GM18951 (cell line): ENCODE measurements around the gene ZNF565.

Source experiments
- POLR2A ChIP-seq: IDR thresholded peaks from 4 replicates; pipeline ENCODE4 v1.6.1; 2011; ENCODE audit warnings: mild to moderate bottlenecking; ENCODE audit not compliant: insufficient read length, insufficient read depth; ENCODE audit errors: extremely low read depth
- in situ Hi-C: fragments of 300-500 bp; cut with MboI; formaldehyde crosslinking; loops from one replicate; pipeline ENCODE4 v1.12.0; 2022; ENCODE audit warnings: low sequenced_read_pairs, mixed read lengths, inconsistent platforms; ENCODE audit not compliant: unreplicated experiment

The ZNF565 gene

GRCh38 chr19:36214386-36215275 is at the start of gene ZNF565, which contains the start of gene ZNF146:
TSS of gene ZNF565 (minus strand) at chr19:36214665. CDS start at chr19:36201985, 12,680 bp downstream.
TSS of gene ZNF146 (plus strand) at chr19:36215106. CDS start at chr19:36236441, 21,335 bp downstream.
- peak; percentile 86 for TF ChIP-seq POLR2A
- in situ Hi-C loops: no loop called here

DNA sequence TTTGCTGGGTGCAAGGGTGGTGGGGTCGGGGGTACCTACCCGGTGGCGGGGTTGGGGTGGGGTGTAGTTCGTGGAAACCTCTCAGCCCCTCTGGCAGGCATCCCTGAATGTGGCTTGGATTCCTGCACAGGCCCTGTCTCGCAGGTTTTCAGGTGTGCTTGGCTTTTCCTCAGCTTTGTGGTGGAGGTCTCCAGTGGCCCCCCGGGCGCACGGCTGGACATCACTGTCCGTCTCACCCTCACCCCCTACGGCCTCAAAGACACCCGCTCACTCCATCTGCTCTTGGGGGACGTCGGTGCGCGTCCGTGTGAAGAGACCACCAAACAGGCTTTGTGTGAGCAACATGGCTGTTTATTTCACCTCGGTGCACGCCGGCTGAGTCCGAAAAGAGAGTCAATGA is 44.7 kb upstream of the ZNF565 start:
- in situ Hi-C loops: no loop called here
- TF ChIP-seq POLR2A: no peak

DNA sequence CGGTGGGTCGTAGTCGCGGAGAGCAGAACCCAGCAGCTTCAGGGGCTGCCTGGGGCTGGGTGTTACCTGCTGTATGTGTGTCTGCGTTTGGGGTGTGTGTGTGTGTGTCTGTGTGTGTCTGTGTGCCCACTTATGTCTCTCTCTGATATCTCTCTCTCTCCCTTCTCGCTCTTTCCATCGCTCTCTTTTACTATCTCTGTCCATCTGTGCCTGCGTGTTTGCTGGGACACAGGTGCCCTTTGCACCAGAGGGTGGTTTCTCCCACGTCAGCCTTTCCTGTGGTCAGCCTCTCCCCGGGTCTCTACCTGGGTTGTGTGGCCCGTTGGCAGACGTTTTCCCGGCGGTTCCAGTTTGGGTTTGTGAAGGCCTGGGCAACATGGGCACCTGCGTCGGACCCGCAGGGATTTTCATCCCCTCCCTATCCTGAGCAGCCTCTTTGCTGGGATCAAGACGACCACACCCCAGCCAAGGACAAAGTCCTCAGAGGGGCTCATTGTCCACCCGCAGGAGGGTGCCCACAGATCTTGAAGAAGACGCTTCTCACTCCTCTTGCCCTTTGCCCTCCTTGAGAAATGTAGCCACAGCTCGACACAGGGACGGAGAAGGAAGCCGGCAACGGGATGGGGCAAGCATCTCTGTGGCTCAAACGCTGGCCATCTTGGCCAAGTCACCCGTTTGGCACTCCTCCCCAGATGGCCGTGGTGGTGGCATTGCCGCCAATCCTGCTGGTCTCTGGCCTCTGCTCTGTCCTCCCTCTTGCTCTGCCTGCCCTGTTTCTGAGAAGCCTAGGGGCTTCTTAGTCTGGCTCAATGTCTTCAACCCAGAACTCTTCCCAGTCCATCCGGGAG is 43.8 kb upstream of the ZNF565 start:
- TF ChIP-seq POLR2A: no peak
- in situ Hi-C loops: no loop called here

GRCh38 chr19:36257520-36257876 is 43.0 kb upstream of the ZNF565 start:
- TF ChIP-seq POLR2A: no peak
- in situ Hi-C loops: no loop called here

GRCh38 chr19:36256853-36257519 is 42.5 kb upstream of the ZNF565 start:
- in situ Hi-C loops: no loop called here

DNA sequence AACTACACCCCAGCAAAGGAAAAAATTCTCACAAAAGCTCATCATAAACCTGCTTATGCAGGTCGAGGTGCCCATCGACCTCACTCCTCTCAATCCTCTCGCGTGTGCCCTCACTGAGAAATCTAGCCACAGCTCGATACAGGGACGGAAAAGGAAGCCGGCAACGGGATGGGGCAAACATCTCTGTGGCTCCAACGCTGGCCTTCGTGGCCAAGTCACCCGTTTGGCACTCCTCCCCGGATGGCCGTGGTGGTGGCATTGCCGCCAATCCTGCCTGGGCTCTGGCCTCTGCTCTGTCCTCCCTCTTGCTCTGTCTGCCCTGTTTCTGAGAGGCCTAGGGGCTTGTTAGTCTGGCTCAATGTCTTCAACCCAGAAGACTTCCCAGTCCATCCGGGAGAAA is 41.6 kb upstream of the ZNF565 start:
- in situ Hi-C loops: no loop called here

More at GRCh38 chr19:36256853-36257519, 42.5 kb upstream of the ZNF565 start:
- no peak for TF ChIP-seq POLR2A

GRCh38 chr19:36255316-36255715 is 40.9 kb upstream of the ZNF565 start:
- no peak for TF ChIP-seq POLR2A
- in situ Hi-C loops: no loop called here

More for the DNA sequence above, 41.6 kb upstream of the ZNF565 start:
- TF ChIP-seq POLR2A: no peak

DNA sequence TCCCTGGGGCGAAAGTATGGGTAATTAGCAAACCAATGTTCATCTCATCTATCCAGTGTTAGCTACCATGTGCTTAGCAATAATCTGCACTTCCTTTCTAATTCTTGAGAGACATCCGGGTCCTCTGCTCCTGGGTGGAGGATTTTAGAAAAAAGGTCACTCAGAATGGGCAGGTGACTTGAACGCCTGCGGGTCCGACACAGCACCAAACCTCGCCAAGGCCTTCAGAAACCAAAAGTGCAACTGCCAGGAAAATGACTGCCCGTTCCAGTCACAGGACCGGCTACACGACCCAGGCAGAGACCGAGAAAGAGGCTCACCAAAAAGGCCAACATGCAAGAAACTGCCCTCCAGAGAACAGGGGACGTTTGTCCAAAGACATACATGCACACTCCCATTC is 40.4 kb upstream of the ZNF565 start:
- in situ Hi-C loops: no loop called here

GRCh38 chr19:36252047-36252446 is 37.6 kb upstream of the ZNF565 start:
- TF ChIP-seq POLR2A: no peak

More for the DNA sequence above, 40.4 kb upstream of the ZNF565 start:
- TF ChIP-seq POLR2A: no peak

GRCh38 chr19:36246006-36246481 is 31.6 kb upstream of the ZNF565 start:
- in situ Hi-C loops: no loop called here
- no peak for TF ChIP-seq POLR2A

More at GRCh38 chr19:36252047-36252446, 37.6 kb upstream of the ZNF565 start:
- in situ Hi-C loops: no loop called here

- in situ Hi-C loops: no loop called here
- no peak for TF ChIP-seq POLR2A
Measured at GRCh38 chr19:36245210-36246005, 30.9 kb upstream of the ZNF565 start.

DNA sequence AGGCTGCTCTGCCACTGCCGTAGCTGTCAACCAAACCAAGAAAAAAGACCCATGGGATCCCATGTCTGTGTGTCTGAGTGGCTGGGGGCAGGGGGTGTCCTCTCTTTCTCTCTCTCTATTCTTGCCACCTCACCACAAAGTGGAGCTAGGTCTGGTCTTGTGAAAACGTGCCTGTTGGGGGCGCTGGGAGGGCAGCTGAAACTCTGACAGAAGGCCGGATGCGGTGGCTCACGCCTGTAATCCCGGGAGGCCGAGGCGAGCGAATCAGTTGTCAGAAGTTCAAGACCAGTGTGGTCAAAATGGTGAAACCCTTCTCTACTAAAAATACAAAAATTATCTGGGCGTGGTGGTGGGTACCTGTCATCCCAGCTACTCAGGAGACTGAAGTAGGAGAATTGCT is 29.6 kb upstream of the ZNF565 start:
- no peak for TF ChIP-seq POLR2A
- in situ Hi-C loops: no loop called here
